Measurements from ENCODE around the gene YES1.

GRCh38 chr18:755506-755905 is 56.5 kb downstream of the YES1 start:
- no peak for TF ChIP-seq CTCF (conservative IDR thresholded peaks at IDR 0.05; ENCODE audit: low read length)
- TF ChIP-seq EZH2phosphoT487 (IDR thresholded peaks at IDR 0.05; ENCODE audit: borderline replicate concordance, low read depth, low read length): no peak

All from OCI-LY7 (cell line).